NCI-H128 (cell line): ENCODE results near the gene SMIM5.

Source experiments
- DNase-seq: peaks from one replicate; lab custom pipeline; 2025; ENCODE audit not compliant: unreplicated experiment; lab: John Stamatoyannopoulos, UW

SMIM5 gene

GRCh38 chr17:75665981-75666380 lies 32.7 kb downstream of the SMIM5 start:
- DNase-seq: no peak

GRCh38 chr17:75666959-75667790 lies 33.9 kb downstream of the SMIM5 start, which contains the start of the genes RECQL5 and SAP30BP:
TSS of gene RECQL5 (minus strand) at chr17:75667154. CDS start at chr17:75666557, 597 bp downstream.
TSS of gene SAP30BP (plus strand) at chr17:75667338. CDS start at chr17:75667373, 35 bp downstream.
- peak; percentile 92 for DNase-seq

- no peak for DNase-seq
Measured at GRCh38 chr17:75667825-75668224, 34.6 kb downstream of the SMIM5 start.

GRCh38 chr17:75668489-75668888 lies 35.3 kb downstream of the SMIM5 start:
- DNase-seq: no peak

GRCh38 chr17:75670868-75671267 lies 37.6 kb downstream of the SMIM5 start:
- DNase-seq: no peak

- DNase-seq: no peak
Measured at GRCh38 chr17:75672011-75672410, 38.8 kb downstream of the SMIM5 start.

- no peak for DNase-seq
Measured at GRCh38 chr17:75673487-75673886, 40.3 kb downstream of the SMIM5 start.

GRCh38 chr17:75676461-75676860 lies 43.2 kb downstream of the SMIM5 start:
- DNase-seq: no peak

GRCh38 chr17:75679706-75680211 lies 46.5 kb downstream of the SMIM5 start:
- DNase-seq: no peak

GRCh38 chr17:75680431-75680830 lies 47.2 kb downstream of the SMIM5 start:
- no peak for DNase-seq

- no peak for DNase-seq
Measured at GRCh38 chr17:75681289-75681688, 48.1 kb downstream of the SMIM5 start.

- no peak for DNase-seq
Measured at GRCh38 chr17:75683583-75683982, 50.3 kb downstream of the SMIM5 start.

- no peak for DNase-seq
Measured at GRCh38 chr17:75684249-75684648, 51.0 kb downstream of the SMIM5 start.

- DNase-seq: no peak
Measured at GRCh38 chr17:75684924-75685323, 51.7 kb downstream of the SMIM5 start.

- DNase-seq: no peak
Measured at GRCh38 chr17:75685499-75685898, 52.3 kb downstream of the SMIM5 start.

- DNase-seq: no peak
Measured at GRCh38 chr17:75688209-75688825, 55.1 kb downstream of the SMIM5 start.

GRCh38 chr17:75689441-75689873 lies 56.2 kb downstream of the SMIM5 start:
- DNase-seq: no peak
